ENCODE measurements around the gene MTFR1L. TPM values are rescaled to one million over a fixed set of nuclear protein-coding genes. Genes with fewer than 3 reads are reported as not detected.

Gene MTFR1L
- 21.6 and 30.6 TPM in 2 replicates for total RNA-seq

- peak; percentile 69 for DNase-seq (ENCODE audit: low read depth in 2 of 2)
Observed at GRCh38 chr1:25819491-25820246, at the start of gene MTFR1L. Gene MTFR1L, plus strand, starts transcription at chr1:25819954. Its CDS starts 3,151 bp downstream, at chr1:25823105.

- DNase-seq (ENCODE audit: low read depth in 2 of 2) = no peak
Observed at GRCh38 chr1:25770541-25771220, 49.1 kb upstream of the MTFR1L start.

GRCh38 chr1:25771221-25772114 is 48.3 kb upstream of the MTFR1L start:
- DNase-seq (ENCODE audit: low read depth in 2 of 2) = peak in 1 of 2 donors; percentile 9

GRCh38 chr1:25772164-25772563 is 47.6 kb upstream of the MTFR1L start:
- DNase-seq (ENCODE audit: low read depth in 2 of 2) = no peak

GRCh38 chr1:25772692-25773245 is 47.0 kb upstream of the MTFR1L start:
- DNase-seq (ENCODE audit: low read depth in 2 of 2) = no peak

- DNase-seq (ENCODE audit: low read depth in 2 of 2) = no peak
Observed at GRCh38 chr1:25773441-25774125, 46.2 kb upstream of the MTFR1L start.

- no peak for DNase-seq (ENCODE audit: low read depth in 2 of 2)
Observed at GRCh38 chr1:25774206-25774803, 45.4 kb upstream of the MTFR1L start.

- DNase-seq (ENCODE audit: low read depth in 2 of 2) = no peak
Observed at GRCh38 chr1:25774921-25775771, 44.6 kb upstream of the MTFR1L start.

GRCh38 chr1:25779388-25779787 is 40.4 kb upstream of the MTFR1L start:
- DNase-seq (ENCODE audit: low read depth in 2 of 2) = no peak

GRCh38 chr1:25779894-25780293 is 39.9 kb upstream of the MTFR1L start:
- DNase-seq (ENCODE audit: low read depth in 2 of 2) = no peak

- no peak for DNase-seq (ENCODE audit: low read depth in 2 of 2)
Observed at GRCh38 chr1:25780318-25781129, 39.2 kb upstream of the MTFR1L start.

GRCh38 chr1:25781130-25781433 is 38.7 kb upstream of the MTFR1L start:
- DNase-seq (ENCODE audit: low read depth in 2 of 2) = no peak

- DNase-seq (ENCODE audit: low read depth in 2 of 2) = no peak
Observed at GRCh38 chr1:25782608-25783201, 37.0 kb upstream of the MTFR1L start.

- DNase-seq (ENCODE audit: low read depth in 2 of 2) = no peak
Observed at GRCh38 chr1:25784575-25785051, 35.1 kb upstream of the MTFR1L start.

- no peak for DNase-seq (ENCODE audit: low read depth in 2 of 2)
Observed at GRCh38 chr1:25785333-25786067, 34.3 kb upstream of the MTFR1L start.

GRCh38 chr1:25786887-25787759 is 32.6 kb upstream of the MTFR1L start:
- no peak for DNase-seq (ENCODE audit: low read depth in 2 of 2)

GRCh38 chr1:25787760-25788166 is 32.0 kb upstream of the MTFR1L start:
- no peak for DNase-seq (ENCODE audit: low read depth in 2 of 2)
